Liver (tissue), 3 donors: ENCODE measurements around the gene METTL15.

Source experiments
- CTCF ChIP-seq: fragments of 150-350 bp; IDR thresholded peaks from 2 replicates; pipeline ENCODE4 v1.5.1; 2017; ENCODE audit warnings: improper control_type of control experiment, low read depth, low read length; ENCODE audit not compliant: missing input control
- EGR1 ChIP-seq, 2 donors: IDR thresholded peaks; 2 replicates each; pipeline ENCODE4 v1.6.1; 2016 to 2018; ENCODE audit warnings: antibody characterized with exemption in 2 of 2, low read depth in 2 of 2
- FOXA1 ChIP-seq: IDR thresholded peaks from 2 replicates; pipeline ENCODE4 v1.6.1; 2016; ENCODE audit warnings: antibody characterized with exemption
- HNF4A ChIP-seq, 2 donors: conservative IDR thresholded peaks; 2 replicates each; pipeline ENCODE4 v1.6.1; 2016; ENCODE audit warnings: antibody characterized with exemption in 2 of 2, mild to moderate bottlenecking in 2 of 2
- HNF4G ChIP-seq: IDR thresholded peaks from 2 replicates; pipeline ENCODE4 v1.6.1; 2016; ENCODE audit warnings: antibody characterized with exemption
- MAX ChIP-seq: IDR thresholded peaks from 2 replicates; pipeline ENCODE4 v1.6.1; 2016; ENCODE audit warnings: antibody characterized with exemption
- NR2F2 ChIP-seq: IDR thresholded peaks from 2 replicates; pipeline ENCODE4 v1.6.1; 2016; ENCODE audit warnings: antibody characterized with exemption
- RAD21 ChIP-seq, 2 donors: IDR thresholded peaks; 2 replicates each; pipeline ENCODE4 v1.6.1; 2016; ENCODE audit warnings: antibody characterized with exemption in 2 of 2, mild to moderate bottlenecking in 2 of 2
- REST ChIP-seq: IDR thresholded peaks from 2 replicates; pipeline ENCODE4 v1.6.1; 2016; ENCODE audit warnings: antibody characterized with exemption, mild to moderate bottlenecking
- RXRA ChIP-seq, 2 donors: IDR thresholded peaks; 2 replicates each; pipeline ENCODE4 v1.6.1; 2017 to 2018; ENCODE audit warnings: antibody characterized with exemption in 2 of 2, mild to moderate bottlenecking in 1 of 2
- TAF1 ChIP-seq: conservative IDR thresholded peaks from 2 replicates; pipeline ENCODE4 v1.6.1; 2016; ENCODE audit warnings: antibody characterized with exemption, mild to moderate bottlenecking
- YY1 ChIP-seq: IDR thresholded peaks from 2 replicates; pipeline ENCODE4 v1.6.1; 2016; ENCODE audit warnings: antibody characterized with exemption, mild to moderate bottlenecking
- donor health status: healthy.
- donor health status: healthy.

- TF ChIP-seq CTCF: no peak
- no peak for TF ChIP-seq REST
- no peak for TF ChIP-seq MAX
- no peak for TF ChIP-seq RXRA (IDR thresholded peaks at IDR 0.05)
- TF ChIP-seq YY1: no peak
- TF ChIP-seq NR2F2: no peak
- TF ChIP-seq HNF4G: no peak
- no peak for TF ChIP-seq HNF4A (conservative IDR thresholded peaks at IDR 0.05)
- no peak for TF ChIP-seq FOXA1
- TF ChIP-seq EGR1 (IDR thresholded peaks at IDR 0.05; ENCODE audit: low read depth in 2 of 2): no peak
- no peak for TF ChIP-seq RAD21 (IDR thresholded peaks at IDR 0.05)
- no peak for TF ChIP-seq TAF1
Measured at GRCh38 chr11:28339488-28339887, 231.3 kb downstream of the METTL15 start.
